Measurements from ENCODE around the gene BCAT1. TPM values are rescaled to one million over a fixed set of nuclear protein-coding genes. Genes with fewer than 3 reads are reported as not detected.

BCAT1 gene
- total RNA-seq, 6 experiments from 2014 or later, result 0.86 to 6.0 (median 2.7) TPM

DNA sequence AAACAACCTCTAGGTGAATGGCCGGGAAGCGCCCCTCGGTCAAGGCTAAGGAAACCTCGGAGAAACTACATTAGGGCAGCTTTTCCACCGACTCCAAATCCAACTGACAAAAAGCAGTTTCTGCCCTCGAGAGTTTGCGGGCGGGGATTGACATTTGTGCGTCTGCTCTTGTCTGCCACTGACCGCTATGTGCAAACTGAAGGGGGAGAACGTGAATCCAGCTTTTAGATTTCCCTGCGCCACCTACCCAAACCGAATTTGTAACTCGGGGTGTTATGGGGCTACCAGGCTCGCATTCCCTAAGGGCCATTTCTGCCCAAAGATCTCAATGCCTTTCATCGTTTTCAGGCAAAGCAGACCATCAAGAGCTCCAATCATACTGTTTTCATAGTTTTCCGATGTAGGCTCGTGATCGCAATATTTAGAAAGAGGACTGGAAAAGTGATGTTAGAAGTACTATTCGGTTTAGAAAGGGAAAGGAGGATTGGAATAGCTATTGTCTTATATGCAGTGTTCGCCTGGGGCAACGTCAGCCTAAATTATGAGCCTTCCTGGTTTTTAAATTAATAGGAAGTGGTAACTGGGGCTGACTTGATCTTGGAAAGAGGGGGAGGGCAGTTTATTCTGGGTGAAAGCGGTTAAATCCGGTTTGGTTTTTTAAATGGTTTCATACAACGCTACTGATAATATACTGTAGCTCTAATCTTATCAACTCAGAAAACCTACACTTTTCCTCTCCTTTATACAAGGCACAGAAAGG lies 45.4 kb downstream of the BCAT1 start:
- intact Hi-C loops (cut with DNase I), result no loop called here
- 23% methylated on average over 15 of the region's 25 CpGs for WGBS (ENCODE audit: insufficient coverage, low coverage, low lambda C conversion rate, missing lambda C conversion rate)
- Histone ChIP-seq H3K27me3 (no peaks in the 10 kb centered on the region), H3K4me1 (no peaks in the 10 kb centered on the region), H3K4me3 (peak overlapping the region; percentile 34 to 49 (median 38)), H3K27ac (peak overlapping the region in 1 of 3 donors; percentile 80), H3K36me3 (no peaks in the 10 kb centered on the region), H3K9me3 (no peaks in the 10 kb centered on the region)
- DNase-seq (no peak), ATAC-seq (peak in 2 of 4 donors; percentile 34 to 52)
- TF ChIP-seq POLR2A (IDR thresholded peaks at IDR 0.05) (peak; percentile 25), CTCF (IDR thresholded peaks at IDR 0.05) (no peak)

DNA sequence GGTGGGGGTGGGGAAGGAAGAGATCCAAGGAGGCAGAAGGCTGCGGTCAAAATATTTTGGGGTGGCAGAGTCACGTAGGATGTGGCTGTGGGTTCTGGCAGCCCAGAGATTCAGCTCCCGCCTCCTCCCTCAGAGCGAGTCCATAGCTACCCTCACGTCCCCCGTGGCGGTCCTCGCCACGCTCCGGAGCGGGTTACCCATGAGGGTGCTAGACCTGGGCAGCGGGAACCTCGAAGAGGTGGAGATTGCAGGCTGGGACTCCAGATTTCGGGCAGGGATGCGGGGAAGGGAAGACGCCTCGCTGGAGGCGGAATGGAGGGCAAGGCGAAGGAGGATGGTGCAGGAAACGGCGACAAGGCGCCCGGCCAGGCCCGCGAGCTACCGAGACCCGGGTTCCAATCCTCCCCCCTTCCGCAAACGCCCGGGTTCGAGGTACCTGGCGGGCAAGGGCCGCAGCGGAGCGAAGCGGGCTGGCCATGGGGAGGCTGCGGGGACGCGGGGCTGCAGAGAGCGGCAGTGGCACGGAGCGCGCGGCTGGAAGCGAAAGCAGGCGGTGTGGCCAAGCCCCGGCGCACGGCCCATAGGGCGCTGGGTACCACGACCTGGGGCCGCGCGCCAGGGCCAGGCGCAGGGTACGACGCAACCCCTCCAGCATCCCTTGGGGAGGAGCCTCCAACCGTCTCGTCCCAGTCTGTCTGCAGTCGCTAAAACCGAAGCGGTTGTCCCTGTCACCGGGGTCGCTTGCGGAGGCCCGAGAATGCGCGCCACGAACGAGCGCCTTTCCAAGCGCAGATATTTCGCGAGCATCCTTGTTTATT lies 46.2 kb downstream of the BCAT1 start:
- peak; percentile 41 to 65 (median 56) for ATAC-seq
- Histone ChIP-seq H3K27ac (peak overlapping the region in 1 of 3 donors; percentile 80), H3K9me3 (no peaks in the 10 kb centered on the region), H3K36me3 (no peaks in the 10 kb centered on the region), H3K4me3 (peak overlapping the region; percentile 34 to 49 (median 38)), H3K4me1 (no peaks in the 10 kb centered on the region), H3K27me3 (no peaks in the 10 kb centered on the region)
- 12% methylated on average over 23 of the region's 74 CpGs for WGBS (ENCODE audit: insufficient coverage, low coverage, low lambda C conversion rate, missing lambda C conversion rate)
- peak in 2 of 3 donors; percentile 35 to 62 for DNase-seq
- TF ChIP-seq POLR2A (IDR thresholded peaks at IDR 0.05), result no peak
- TF ChIP-seq CTCF (IDR thresholded peaks at IDR 0.05), result no peak
- intact Hi-C loops (cut with DNase I), result no loop called here

DNA sequence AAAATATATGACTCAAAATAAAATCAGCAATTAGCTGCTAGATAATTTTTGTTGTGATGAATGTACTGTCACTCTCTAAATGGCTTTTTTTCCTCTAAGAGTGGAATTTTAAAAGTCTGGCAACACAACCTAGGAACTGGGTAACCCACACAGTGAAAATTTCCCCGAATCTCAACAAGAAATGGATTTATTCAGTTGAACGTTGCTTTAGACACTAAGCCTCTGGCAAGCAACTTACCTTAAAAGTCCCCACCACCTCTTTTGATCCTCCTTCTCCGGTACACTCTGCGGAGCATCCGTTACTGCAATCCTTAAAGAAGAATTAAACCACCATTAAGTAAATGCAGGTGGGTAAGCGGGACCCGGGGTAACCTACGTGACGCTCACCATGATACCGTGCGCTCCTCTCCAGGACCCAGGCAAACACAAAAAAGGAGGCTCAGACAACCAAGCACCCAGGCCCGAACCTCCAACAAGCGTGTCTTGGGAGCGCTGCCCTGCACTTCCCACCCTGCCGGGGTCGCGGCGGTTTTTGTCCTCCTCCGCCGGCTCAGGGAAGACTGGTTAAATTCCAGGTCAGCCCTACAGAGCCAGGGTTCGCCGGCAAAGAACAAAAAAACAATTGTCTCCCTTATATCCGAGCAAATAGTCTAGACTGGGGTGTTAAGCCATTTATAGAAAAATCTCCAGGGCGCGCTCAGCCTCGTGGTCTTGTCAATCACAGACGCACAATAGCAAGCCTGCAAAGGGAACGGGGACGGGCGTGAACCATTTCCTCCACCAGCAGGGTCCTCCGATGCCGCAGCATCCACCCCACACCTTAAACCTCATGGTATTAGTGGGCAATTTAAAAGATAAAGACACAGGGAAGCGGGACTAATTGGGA lies 47.1 kb downstream of the BCAT1 start:
- Histone ChIP-seq H3K27me3 (no peaks in the 10 kb centered on the region), H3K4me1 (no peaks in the 10 kb centered on the region), H3K4me3 (peak overlapping the region in 1 of 3 donors; percentile 49), H3K36me3 (no peaks in the 10 kb centered on the region), H3K9me3 (no peaks in the 10 kb centered on the region), H3K27ac (peak overlapping the region in 1 of 3 donors; percentile 17)
- DNase-seq, result peak in 1 of 3 donors; percentile 24
- intact Hi-C loops (cut with DNase I), result no loop called here
- 50% methylated on average over 21 of the region's 33 CpGs for WGBS (ENCODE audit: insufficient coverage, low coverage, low lambda C conversion rate, missing lambda C conversion rate)
- peak in 3 of 4 donors; percentile 8 to 15 (median 15) for ATAC-seq
- TF ChIP-seq POLR2A (IDR thresholded peaks at IDR 0.05) (no peak), CTCF (IDR thresholded peaks at IDR 0.05) (no peak)

- no peaks in the 10 kb centered on the region for H3K4me1 ChIP-seq
- no peaks in the 10 kb centered on the region for H3K36me3 ChIP-seq
- H3K4me3 ChIP-seq, result no peak overlapping the region
- intact Hi-C loops (cut with DNase I), result no loop called here
- H3K27me3 ChIP-seq, result no peaks in the 10 kb centered on the region
- no peak for ATAC-seq
- H3K27ac ChIP-seq, result no peak overlapping the region
- no peak for DNase-seq
- TF ChIP-seq CTCF (IDR thresholded peaks at IDR 0.05), result no peak
- no peak for TF ChIP-seq POLR2A (IDR thresholded peaks at IDR 0.05)
- no peaks in the 10 kb centered on the region for H3K9me3 ChIP-seq
- 77% methylated on average over 3 of the region's 3 CpGs for WGBS (ENCODE audit: insufficient coverage, low coverage, low lambda C conversion rate, missing lambda C conversion rate)
These were observed 48.7 kb downstream of the BCAT1 start for GRCh38 chr12:24900196-24900595.
